ENCODE results near the gene TBCK.

The TBCK gene

GRCh38 chr4:106021737-106022410 lies 294.1 kb downstream of the TBCK start:
- in situ Hi-C loops (cut with MboI; ENCODE audit: low pct_unique_long_range_greater_than_20kb, low sequenced_read_pairs, unreplicated experiment): no loop called here
- no peak for TF ChIP-seq CTCF (IDR thresholded peaks at IDR 0.05; ENCODE audit: extremely low read depth, insufficient read depth, missing control alignments)
- DNase-seq (ENCODE audit: low spot score): no peak

- no peak for TF ChIP-seq CTCF (IDR thresholded peaks at IDR 0.05; ENCODE audit: extremely low read depth, insufficient read depth, missing control alignments)
- in situ Hi-C loops (cut with MboI; ENCODE audit: low pct_unique_long_range_greater_than_20kb, low sequenced_read_pairs, unreplicated experiment): no loop called here
- DNase-seq (ENCODE audit: low spot score): no peak
These were observed 296.2 kb downstream of the TBCK start for GRCh38 chr4:106019771-106020170.

GRCh38 chr4:106017975-106018374 lies 298.0 kb downstream of the TBCK start:
- DNase-seq (ENCODE audit: low spot score): no peak
- TF ChIP-seq CTCF (IDR thresholded peaks at IDR 0.05; ENCODE audit: extremely low read depth, insufficient read depth, missing control alignments): no peak
- in situ Hi-C loops (cut with MboI; ENCODE audit: low pct_unique_long_range_greater_than_20kb, low sequenced_read_pairs, unreplicated experiment): no loop called here

- DNase-seq (ENCODE audit: low spot score): no peak
- in situ Hi-C loops (cut with MboI; ENCODE audit: low pct_unique_long_range_greater_than_20kb, low sequenced_read_pairs, unreplicated experiment): no loop called here
- TF ChIP-seq CTCF (IDR thresholded peaks at IDR 0.05; ENCODE audit: extremely low read depth, insufficient read depth, missing control alignments): no peak
These were observed 304.6 kb downstream of the TBCK start for GRCh38 chr4:106011387-106011786.

- no peak for TF ChIP-seq CTCF (IDR thresholded peaks at IDR 0.05; ENCODE audit: extremely low read depth, insufficient read depth, missing control alignments)
- DNase-seq (ENCODE audit: low spot score): no peak
- in situ Hi-C loops (cut with MboI; ENCODE audit: low pct_unique_long_range_greater_than_20kb, low sequenced_read_pairs, unreplicated experiment): no loop called here
These were observed 305.2 kb downstream of the TBCK start for GRCh38 chr4:106010761-106011160.

GRCh38 chr4:106002994-106003393 lies 313.0 kb downstream of the TBCK start:
- no peak for DNase-seq (ENCODE audit: low spot score)
- TF ChIP-seq CTCF (IDR thresholded peaks at IDR 0.05; ENCODE audit: extremely low read depth, insufficient read depth, missing control alignments): no peak
- in situ Hi-C loops (cut with MboI; ENCODE audit: low pct_unique_long_range_greater_than_20kb, low sequenced_read_pairs, unreplicated experiment): no loop called here
